Right cardiac atrium (tissue), 5 donors: ENCODE data around the gene MATCAP1. TPM values are rescaled to one million over a fixed set of nuclear protein-coding genes. Genes with fewer than 3 reads are reported as not detected.
A peak's percentile ranks its signal among the peaks of the same experiment; 100 is the strongest.

Experiments used
- ATAC-seq, 2 donors: fragments of 200-7000 bp; cut with Tn5 transposase; one replicate each; pipeline versions ENCODE4 v1.8.0 to v1.9.1; 2020; ENCODE audit warnings: moderate library complexity in 2 of 2, mild to moderate bottlenecking in 1 of 2
- DNase-seq, 3 donors: peaks; one replicate each; pipeline ENCODE4 v3.0.0-alpha.2; 2020
- H3K27ac ChIP-seq: one replicate; pipeline ENCODE4 v1.5.1; 2013; ENCODE audit warnings: mild to moderate bottlenecking, low read length, control low read depth, moderate library complexity
- H3K27me3 ChIP-seq: one replicate; pipeline ENCODE4 v1.6.1; 2013; ENCODE audit not compliant: control insufficient read depth, insufficient read depth
- H3K4me1 ChIP-seq: one replicate; pipeline ENCODE4 v1.6.1; 2013; ENCODE audit warnings: low read length; ENCODE audit not compliant: control insufficient read depth, insufficient read depth
- H3K4me3 ChIP-seq: one replicate; pipeline ENCODE4 v1.5.1; 2013; ENCODE audit warnings: low read length, control low read depth
- H3K9me3 ChIP-seq: one replicate; pipeline ENCODE4 v1.6.1; 2013; ENCODE audit warnings: low read length; ENCODE audit not compliant: control insufficient read depth
- WGBS: extraction: QIAGEN DNeasy Blood & Tissue Kit; methylation state at CpG from one replicate; pipeline ENCODE4 v1.1.7; 2013; 5-methylcytosine and 5-hydroxymethylcytosine counted together
- intact Hi-C, 4 donors: fragments of 100-400 bp; cut with DNase I; formaldehyde crosslinking; loops; one replicate each; pipeline versions ENCODE4 v1.11.0 to v1.14.0; 2022 to 2023
- polyA plus RNA-seq: library from polyadenylated mRNA; stranded (reverse); fragments of 200-250 nt; gene quantifications from one replicate; pipeline ENCODE4 v1.2.3, GENCODE V29; 2013
- total RNA-seq, 4 donors: library from RNA; stranded (reverse); fragmentation: NEBNext Ultra II Directional; extraction: Animal tissue kit (Norgen Biotek cat#: 25700); gene quantifications; one replicate each; pipeline ENCODE4 v1.2.1, GENCODE V29; 2021
- donor health status: healthy with polysubstance abuse.
- donor health status: DM: no; HTN: yes; CAD: no.
- donor health status: DM: no; HTN: no; CAD: no.
- donor health status: DM: no; HTN: yes; CAD: no; lungs with severe emphysema.
- donor health status: DM: yes; HTN: yes; CAD: no.

The MATCAP1 gene
- total and polyA plus RNA-seq, 5 donors = 14.8 to 22.9 (median 16.9) TPM

GRCh38 chr16:67190041-67190440 is 6.3 kb upstream of the MATCAP1 start, which contains the start of gene EXOC3L1:
EXOC3L1 (minus strand) TSS chr16:67190136; CDS start chr16:67189676, 460 bp downstream.
- 29% methylated on average over 6 of the region's 6 CpGs for WGBS
- peak within 1 kb of the TSS; percentile 5 for H3K27ac ChIP-seq
- H3K4me1 ChIP-seq = peaks cover 5% of the 10 kb centered on the region

DNA sequence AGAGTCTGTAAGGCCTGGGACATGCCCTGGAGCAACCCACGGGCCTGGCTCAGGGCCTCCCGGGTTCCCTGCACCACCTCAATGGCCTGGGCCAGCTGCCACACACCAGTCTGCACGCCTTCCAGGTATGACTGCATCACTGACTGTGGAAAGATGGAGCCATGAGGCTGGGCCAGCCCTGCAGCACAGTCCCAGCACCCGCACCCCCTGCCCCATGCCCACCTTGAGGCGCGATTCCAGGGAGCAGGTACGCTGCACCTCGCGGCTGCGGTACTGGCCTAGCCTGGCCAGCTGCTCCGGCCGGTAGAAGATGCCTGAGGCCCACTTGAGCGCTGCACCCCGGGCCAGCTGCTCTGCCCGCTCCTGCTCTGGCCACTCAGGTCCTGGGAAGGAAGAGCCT is 5.0 kb upstream of the MATCAP1 start:
- Histone ChIP-seq H3K27ac (no peak overlapping the region), H3K9me3 (no peaks in the 10 kb centered on the region), H3K4me1 (peaks cover 7% of the 10 kb centered on the region), H3K27me3 (no peaks in the 10 kb centered on the region), H3K4me3 (no peak overlapping the region)
- 92% methylated on average over 15 of the region's 15 CpGs for WGBS
- ATAC-seq (no peak), DNase-seq (peak in 1 of 3 donors; percentile 53)
- intact Hi-C loops = no loop called here

More at GRCh38 chr16:67190041-67190440, 6.3 kb upstream of the MATCAP1 start, which contains the start of gene EXOC3L1:
- ATAC-seq = no peak
- H3K9me3 ChIP-seq = no peaks in the 10 kb centered on the region
- intact Hi-C loops = loop anchor here in 1 of 4 donors (5.0 kb wide), 1 partner anchor 37 kb away; the partner anchor contains the start of gene TMEM208
- DNase-seq = peak in 1 of 3 donors; percentile 30
- H3K4me3 ChIP-seq = peak within 1 kb of the TSS; percentile 21
- no peaks in the 10 kb centered on the region for H3K27me3 ChIP-seq

- DNase-seq (no peak), ATAC-seq (no peak)
- no peaks in the 10 kb centered on the region for H3K27me3 ChIP-seq
- intact Hi-C loops = no loop called here
- WGBS = 66% methylated on average over 4 of the region's 4 CpGs
- no peak overlapping the region for H3K4me3 ChIP-seq
- peaks cover 7% of the 10 kb centered on the region for H3K4me1 ChIP-seq
- H3K27ac ChIP-seq = no peak overlapping the region
- H3K9me3 ChIP-seq = no peaks in the 10 kb centered on the region
Measured at GRCh38 chr16:67188323-67188722, 4.6 kb upstream of the MATCAP1 start.

DNA sequence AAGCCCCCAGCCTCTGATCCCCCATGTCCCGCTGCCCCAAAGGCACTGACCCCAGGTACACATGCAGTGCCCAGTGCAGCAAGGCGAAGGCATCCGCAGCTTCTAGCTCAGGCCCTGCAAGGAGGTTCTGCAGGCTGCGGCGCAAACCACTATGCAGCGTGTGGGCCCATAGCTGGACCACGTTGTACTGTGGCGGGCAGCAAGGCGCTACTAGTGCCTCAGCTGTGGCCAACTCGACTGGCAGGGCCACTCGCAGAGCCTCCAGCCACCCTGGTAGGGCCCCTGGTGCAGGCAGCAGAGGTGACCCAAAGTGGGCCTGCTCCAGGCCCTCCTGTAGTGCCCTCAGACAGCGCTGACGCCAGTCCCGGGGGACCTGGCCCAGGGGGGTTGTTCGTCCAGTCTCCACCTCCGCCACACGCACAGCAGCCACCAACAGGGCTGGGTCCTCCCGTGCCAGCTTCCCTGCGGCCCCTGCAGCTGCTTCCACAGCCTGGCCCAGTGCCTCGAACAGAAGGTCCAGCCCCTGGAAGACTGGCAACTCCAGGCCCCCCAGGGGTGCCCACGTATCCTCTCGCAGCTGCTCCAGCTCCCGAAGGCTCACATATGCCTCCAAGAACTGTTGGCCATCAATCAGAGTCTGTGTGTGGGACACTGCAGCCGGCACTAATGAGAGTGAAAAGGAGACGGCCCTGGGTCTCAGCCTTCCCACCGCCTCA is 3.6 kb upstream of the MATCAP1 start:
- ATAC-seq (no peak), DNase-seq (peak in 1 of 3 donors; percentile 66)
- Histone ChIP-seq H3K9me3 (no peaks in the 10 kb centered on the region), H3K27me3 (no peaks in the 10 kb centered on the region), H3K4me1 (peaks cover 3% of the 10 kb centered on the region), H3K27ac (no peak overlapping the region), H3K4me3 (no peak overlapping the region)
- intact Hi-C loops = no loop called here
- 81% methylated on average over 26 of the region's 26 CpGs for WGBS

GRCh38 chr16:67186550-67186950 is 2.8 kb upstream of the MATCAP1 start:
- H3K27me3 ChIP-seq = no peaks in the 10 kb centered on the region
- peaks cover 3% of the 10 kb centered on the region for H3K4me1 ChIP-seq
- H3K4me3 ChIP-seq = no peak overlapping the region
- intact Hi-C loops = no loop called here
- H3K27ac ChIP-seq = no peak overlapping the region
- DNase-seq (peak in 1 of 3 donors; percentile 33), ATAC-seq (no peak)
- H3K9me3 ChIP-seq = no peaks in the 10 kb centered on the region
- WGBS = 42% methylated on average over 5 of the region's 5 CpGs

GRCh38 chr16:67185651-67186134 is 1.9 kb upstream of the MATCAP1 start:
- Histone ChIP-seq H3K4me1 (peaks cover 2% of the 10 kb centered on the region), H3K4me3 (no peak overlapping the region), H3K27ac (no peak overlapping the region), H3K9me3 (no peaks in the 10 kb centered on the region), H3K27me3 (no peaks in the 10 kb centered on the region)
- WGBS = 8% methylated on average over 12 of the region's 12 CpGs
- ATAC-seq (no peak), DNase-seq (no peak)
- intact Hi-C loops = no loop called here

DNA sequence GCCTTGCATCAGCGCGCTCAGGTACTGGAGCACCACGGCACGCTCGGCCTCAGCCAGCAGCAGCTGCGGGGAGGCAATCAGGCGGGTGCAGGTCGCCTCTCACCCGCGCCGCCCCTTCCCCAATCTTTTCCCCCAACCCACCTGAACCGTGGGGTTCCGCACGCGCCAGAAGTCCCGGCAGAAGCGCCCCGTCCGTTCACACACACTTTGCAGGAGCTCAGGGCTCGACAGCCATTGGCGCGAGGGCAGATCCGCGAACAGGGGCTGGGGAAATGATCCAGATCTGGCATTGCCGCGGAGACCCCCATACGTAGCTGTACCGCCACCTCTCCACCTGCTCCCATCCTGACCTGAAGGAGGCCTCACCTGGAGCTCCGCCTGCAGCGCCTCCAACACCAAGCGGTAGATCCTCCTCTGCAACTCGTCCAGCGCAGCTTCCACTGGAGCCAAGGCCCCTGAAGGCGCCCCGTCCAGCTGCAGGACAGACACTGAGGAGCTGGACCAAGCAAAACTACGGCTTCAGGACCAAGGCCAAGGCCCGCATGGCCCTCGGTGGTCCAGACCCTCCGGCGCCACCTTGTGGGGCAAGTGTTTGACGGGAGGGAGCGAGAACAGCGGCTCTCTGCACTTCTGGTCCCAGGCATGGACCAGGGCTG is 1.4 kb upstream of the MATCAP1 start:
- DNase-seq (peak; percentile 95 to 98 (median 97)), ATAC-seq (peak; percentile 55 to 56)
- Histone ChIP-seq H3K4me3 (no peak overlapping the region), H3K4me1 (peaks cover 2% of the 10 kb centered on the region), H3K9me3 (no peaks in the 10 kb centered on the region), H3K27ac (no peak overlapping the region), H3K27me3 (no peaks in the 10 kb centered on the region)
- WGBS = 17% methylated on average over 43 of the region's 43 CpGs
- intact Hi-C loops = no loop called here

DNA sequence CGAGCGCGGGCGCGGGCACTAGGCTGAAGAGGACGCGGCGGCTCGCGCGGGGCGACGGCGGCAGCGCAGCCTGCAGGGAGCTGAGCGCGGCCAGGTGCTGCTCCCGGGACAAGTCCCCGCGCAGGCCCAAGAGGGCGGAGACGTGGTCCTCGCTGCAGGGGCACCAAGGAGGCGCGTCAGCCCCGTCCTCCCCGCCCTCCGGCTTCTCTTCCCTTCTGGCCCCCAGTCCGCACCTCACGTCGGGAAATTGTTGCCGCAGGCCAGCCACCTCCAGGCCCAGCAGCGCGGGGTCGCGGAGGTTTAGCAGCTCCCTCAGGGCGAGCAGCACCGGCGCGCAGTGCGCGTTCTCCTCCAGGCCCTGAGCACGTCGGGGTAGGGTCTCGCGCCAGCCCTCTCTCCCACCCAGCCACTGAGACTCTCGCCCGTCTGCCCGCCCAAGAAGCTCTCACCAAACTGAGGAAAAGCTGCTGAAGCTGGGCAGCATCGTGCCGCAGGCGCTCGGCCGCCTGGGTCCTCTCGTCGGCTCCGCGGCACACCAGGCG is 761 bp upstream of the MATCAP1 start:
- H3K9me3 ChIP-seq = no peaks in the 10 kb centered on the region
- peak overlapping the region; percentile 86 for H3K27ac ChIP-seq
- peaks cover 2% of the 10 kb centered on the region for H3K4me1 ChIP-seq
- H3K4me3 ChIP-seq = peak overlapping the region; percentile 29
- ATAC-seq = peak; percentile 2 to 9
- WGBS = 11% methylated on average over 59 of the region's 59 CpGs
- intact Hi-C loops = no loop called here
- H3K27me3 ChIP-seq = no peaks in the 10 kb centered on the region
- peak in 1 of 3 donors; percentile 79 for DNase-seq

DNA sequence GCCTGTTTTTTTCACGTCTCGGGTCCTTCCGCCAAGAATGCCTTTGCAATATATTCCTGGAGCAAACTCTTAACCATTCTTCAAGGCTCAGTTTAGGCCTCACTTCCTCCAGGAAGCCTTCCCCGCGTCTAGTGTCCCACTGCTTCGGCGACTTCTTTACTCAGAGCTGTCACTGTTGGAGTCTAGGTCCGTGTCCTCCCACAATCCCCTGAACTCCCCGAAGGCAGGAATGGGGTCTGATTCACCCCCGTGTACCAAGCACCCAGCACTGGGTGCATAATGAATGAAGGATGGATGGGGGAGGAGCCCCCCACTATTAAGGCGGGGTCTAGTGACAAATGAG is 508 bp downstream of the MATCAP1 start:
- Histone ChIP-seq H3K27ac (no peak overlapping the region), H3K4me3 (peak overlapping the region; percentile 29), H3K9me3 (no peaks in the 10 kb centered on the region), H3K4me1 (peaks cover 2% of the 10 kb centered on the region), H3K27me3 (no peaks in the 10 kb centered on the region)
- 6% methylated on average over 11 of the region's 11 CpGs for WGBS
- DNase-seq = no peak
- no peak for ATAC-seq
- intact Hi-C loops = no loop called here

GRCh38 chr16:67182288-67182687 is 1.5 kb downstream of the MATCAP1 start:
- no peak overlapping the region for H3K27ac ChIP-seq
- ATAC-seq (no peak), DNase-seq (no peak)
- peaks cover 2% of the 10 kb centered on the region for H3K4me1 ChIP-seq
- WGBS = 87% methylated on average over 2 of the region's 2 CpGs
- no peaks in the 10 kb centered on the region for H3K27me3 ChIP-seq
- no peak overlapping the region for H3K4me3 ChIP-seq
- H3K9me3 ChIP-seq = no peaks in the 10 kb centered on the region
- intact Hi-C loops = no loop called here

GRCh38 chr16:67181346-67181745 is 2.4 kb downstream of the MATCAP1 start:
- no peaks in the 10 kb centered on the region for H3K9me3 ChIP-seq
- DNase-seq (peak; percentile 53 to 74 (median 72)), ATAC-seq (no peak)
- H3K4me1 ChIP-seq = peaks cover 2% of the 10 kb centered on the region
- H3K27ac ChIP-seq = no peak overlapping the region
- H3K27me3 ChIP-seq = no peaks in the 10 kb centered on the region
- WGBS = 43% methylated on average over 2 of the region's 2 CpGs
- H3K4me3 ChIP-seq = no peak overlapping the region
- intact Hi-C loops = no loop called here
